ENCODE measurements around the gene SNPH.
A peak's percentile ranks its signal among the peaks of the same experiment; 100 is the strongest.

The SNPH gene

GRCh38 chr20:1304710-1305515, 38.8 kb downstream of the SNPH start:
- Histone ChIP-seq H3K9ac (ENCODE audit: low read depth, low read length) (no peak overlapping the region), H3K9me3 (ENCODE audit: insufficient read depth, low read depth, low read length) (no peaks in the 10 kb centered on the region), H3K4me1 (ENCODE audit: insufficient read depth, low read length) (peaks cover 10% of the 10 kb centered on the region; the same call in 1 of the 2 replicates), H3K4me3 (ENCODE audit: low read length) (no peak overlapping the region), H3K27ac (ENCODE audit: low read length) (no peak overlapping the region), H3K36me3 (ENCODE audit: insufficient read depth, low read depth, low read length) (no peaks in the 10 kb centered on the region), H3K27me3 (ENCODE audit: insufficient read depth, low read length) (no peaks in the 10 kb centered on the region)

- no peak overlapping the region for H3K9ac ChIP-seq (ENCODE audit: low read depth, low read length)
- H3K9me3 ChIP-seq (ENCODE audit: insufficient read depth, low read depth, low read length): no peaks in the 10 kb centered on the region
- no peak overlapping the region for H3K4me3 ChIP-seq (ENCODE audit: low read length)
- no peaks in the 10 kb centered on the region for H3K36me3 ChIP-seq (ENCODE audit: insufficient read depth, low read depth, low read length)
- H3K27me3 ChIP-seq (ENCODE audit: insufficient read depth, low read length): no peaks in the 10 kb centered on the region
- H3K27ac ChIP-seq (ENCODE audit: low read length): no peak overlapping the region
- H3K4me1 ChIP-seq (ENCODE audit: insufficient read depth, low read length): peaks cover 10% of the 10 kb centered on the region; the same call in 1 of the 2 replicates
Measured at GRCh38 chr20:1305712-1306111, 39.6 kb downstream of the SNPH start.

GRCh38 chr20:1306316-1307135, 40.4 kb downstream of the SNPH start:
- H3K9me3 ChIP-seq (ENCODE audit: insufficient read depth, low read depth, low read length): no peaks in the 10 kb centered on the region
- no peaks in the 10 kb centered on the region for H3K36me3 ChIP-seq (ENCODE audit: insufficient read depth, low read depth, low read length)
- no peak overlapping the region; the same call in 1 of the 2 replicates for H3K9ac ChIP-seq (ENCODE audit: low read depth, low read length)
- no peak overlapping the region for H3K4me3 ChIP-seq (ENCODE audit: low read length)
- peaks cover 4% of the 10 kb centered on the region; the same call in 1 of the 2 replicates for H3K4me1 ChIP-seq (ENCODE audit: insufficient read depth, low read length)
- H3K27ac ChIP-seq (ENCODE audit: low read length): no peak overlapping the region
- no peaks in the 10 kb centered on the region for H3K27me3 ChIP-seq (ENCODE audit: insufficient read depth, low read length)

- H3K4me1 ChIP-seq (ENCODE audit: insufficient read depth, low read length): peaks cover 4% of the 10 kb centered on the region; the same call in 1 of the 2 replicates
- H3K9me3 ChIP-seq (ENCODE audit: insufficient read depth, low read depth, low read length): no peaks in the 10 kb centered on the region
- no peak overlapping the region for H3K4me3 ChIP-seq (ENCODE audit: low read length)
Measured at GRCh38 chr20:1307171-1307570, 41.1 kb downstream of the SNPH start.

GRCh38 chr20:1307571-1307971, 41.5 kb downstream of the SNPH start:
- Histone ChIP-seq H3K27ac (ENCODE audit: low read length) (no peak overlapping the region), H3K4me3 (ENCODE audit: low read length) (no peak overlapping the region), H3K27me3 (ENCODE audit: insufficient read depth, low read length) (peaks cover 5% of the 10 kb centered on the region), H3K36me3 (ENCODE audit: insufficient read depth, low read depth, low read length) (no peaks in the 10 kb centered on the region), H3K9me3 (ENCODE audit: insufficient read depth, low read depth, low read length) (no peaks in the 10 kb centered on the region), H3K4me1 (ENCODE audit: insufficient read depth, low read length) (peaks cover 4% of the 10 kb centered on the region; the same call in 1 of the 2 replicates), H3K9ac (ENCODE audit: low read depth, low read length) (no peak overlapping the region)

More at GRCh38 chr20:1307171-1307570, 41.1 kb downstream of the SNPH start:
- no peaks in the 10 kb centered on the region for H3K36me3 ChIP-seq (ENCODE audit: insufficient read depth, low read depth, low read length)
- peaks cover 1% of the 10 kb centered on the region; the same call in 1 of the 2 replicates for H3K27me3 ChIP-seq (ENCODE audit: insufficient read depth, low read length)
- H3K27ac ChIP-seq (ENCODE audit: low read length): no peak overlapping the region
- H3K9ac ChIP-seq (ENCODE audit: low read depth, low read length): no peak overlapping the region

- no peaks in the 10 kb centered on the region for H3K36me3 ChIP-seq (ENCODE audit: insufficient read depth, low read depth, low read length)
- H3K9me3 ChIP-seq (ENCODE audit: insufficient read depth, low read depth, low read length): no peaks in the 10 kb centered on the region
- no peak overlapping the region for H3K9ac ChIP-seq (ENCODE audit: low read depth, low read length)
- peaks cover 11% of the 10 kb centered on the region for H3K27me3 ChIP-seq (ENCODE audit: insufficient read depth, low read length)
- no peak overlapping the region for H3K4me3 ChIP-seq (ENCODE audit: low read length)
- peaks cover 4% of the 10 kb centered on the region; the same call in 1 of the 2 replicates for H3K4me1 ChIP-seq (ENCODE audit: insufficient read depth, low read length)
- no peak overlapping the region for H3K27ac ChIP-seq (ENCODE audit: low read length)
Measured at GRCh38 chr20:1308067-1308701, 42.1 kb downstream of the SNPH start.

GRCh38 chr20:1308702-1309095, 42.6 kb downstream of the SNPH start:
- no peak overlapping the region for H3K27ac ChIP-seq (ENCODE audit: low read length)
- H3K9me3 ChIP-seq (ENCODE audit: insufficient read depth, low read depth, low read length): no peaks in the 10 kb centered on the region
- H3K9ac ChIP-seq (ENCODE audit: low read depth, low read length): peak overlapping the region; percentile 58; the same call in 1 of the 2 replicates
- peaks cover 4% of the 10 kb centered on the region; the same call in 1 of the 2 replicates for H3K4me1 ChIP-seq (ENCODE audit: insufficient read depth, low read length)
- H3K4me3 ChIP-seq (ENCODE audit: low read length): no peak overlapping the region
- H3K36me3 ChIP-seq (ENCODE audit: insufficient read depth, low read depth, low read length): no peaks in the 10 kb centered on the region
- H3K27me3 ChIP-seq (ENCODE audit: insufficient read depth, low read length): peaks cover 13% of the 10 kb centered on the region

- Histone ChIP-seq H3K9me3 (ENCODE audit: insufficient read depth, low read depth, low read length) (no peaks in the 10 kb centered on the region), H3K4me1 (ENCODE audit: insufficient read depth, low read length) (peaks cover 4% of the 10 kb centered on the region; the same call in 1 of the 2 replicates), H3K9ac (ENCODE audit: low read depth, low read length) (peak overlapping the region; percentile 58; the same call in 1 of the 2 replicates), H3K27ac (ENCODE audit: low read length) (no peak overlapping the region), H3K4me3 (ENCODE audit: low read length) (no peak overlapping the region), H3K27me3 (ENCODE audit: insufficient read depth, low read length) (peaks cover 13% of the 10 kb centered on the region), H3K36me3 (ENCODE audit: insufficient read depth, low read depth, low read length) (no peaks in the 10 kb centered on the region)
Measured at GRCh38 chr20:1309439-1309847, 43.3 kb downstream of the SNPH start.

- Histone ChIP-seq H3K4me1 (ENCODE audit: insufficient read depth, low read length) (peaks cover 4% of the 10 kb centered on the region; the same call in 1 of the 2 replicates), H3K27ac (ENCODE audit: low read length) (no peak overlapping the region), H3K27me3 (ENCODE audit: insufficient read depth, low read length) (peaks cover 13% of the 10 kb centered on the region), H3K9me3 (ENCODE audit: insufficient read depth, low read depth, low read length) (no peaks in the 10 kb centered on the region), H3K36me3 (ENCODE audit: insufficient read depth, low read depth, low read length) (no peaks in the 10 kb centered on the region), H3K9ac (ENCODE audit: low read depth, low read length) (no peak overlapping the region), H3K4me3 (ENCODE audit: low read length) (no peak overlapping the region)
Measured at GRCh38 chr20:1310071-1310470, 44.0 kb downstream of the SNPH start.

- Histone ChIP-seq H3K27me3 (ENCODE audit: insufficient read depth, low read length) (peaks cover 13% of the 10 kb centered on the region), H3K9ac (ENCODE audit: low read depth, low read length) (no peak overlapping the region), H3K36me3 (ENCODE audit: insufficient read depth, low read depth, low read length) (no peaks in the 10 kb centered on the region), H3K4me3 (ENCODE audit: low read length) (no peak overlapping the region), H3K4me1 (ENCODE audit: insufficient read depth, low read length) (peaks cover 4% of the 10 kb centered on the region; the same call in 1 of the 2 replicates), H3K9me3 (ENCODE audit: insufficient read depth, low read depth, low read length) (no peaks in the 10 kb centered on the region), H3K27ac (ENCODE audit: low read length) (no peak overlapping the region)
Measured at GRCh38 chr20:1310506-1311190, 44.6 kb downstream of the SNPH start.

- no peak overlapping the region for H3K9ac ChIP-seq (ENCODE audit: low read depth, low read length)
- peaks cover 4% of the 10 kb centered on the region; the same call in 1 of the 2 replicates for H3K4me1 ChIP-seq (ENCODE audit: insufficient read depth, low read length)
- no peak overlapping the region for H3K27ac ChIP-seq (ENCODE audit: low read length)
- H3K4me3 ChIP-seq (ENCODE audit: low read length): no peak overlapping the region
- H3K36me3 ChIP-seq (ENCODE audit: insufficient read depth, low read depth, low read length): no peaks in the 10 kb centered on the region
- H3K9me3 ChIP-seq (ENCODE audit: insufficient read depth, low read depth, low read length): no peaks in the 10 kb centered on the region
- peaks cover 13% of the 10 kb centered on the region for H3K27me3 ChIP-seq (ENCODE audit: insufficient read depth, low read length)
Measured at GRCh38 chr20:1312308-1312707, 46.2 kb downstream of the SNPH start.

Data from iPS-20b (cell line).